Measurements from ENCODE around the gene DPP4.

DPP4 gene

GRCh38 chr2:162069267-162069903 is 4.6 kb downstream of the DPP4 start:
- Mint-ChIP-seq H3K9me3 (no peaks in the 10 kb centered on the region), H3K4me1 (peaks cover 5% of the 10 kb centered on the region), H3K27me3 (ENCODE audit: low read depth, poor library complexity) (peaks cover 42% of the 10 kb centered on the region), H3K27ac (no peak overlapping the region), H3K4me3 (no peak overlapping the region), H3K36me3 (ENCODE audit: low read depth) (no peaks in the 10 kb centered on the region)
- DNase-seq: no peak
- TF ChIP-seq CTCF (IDR thresholded peaks at IDR 0.05): no peak

GRCh38 chr2:162067596-162067995 is 6.4 kb downstream of the DPP4 start:
- H3K27ac Mint-ChIP-seq: no peak overlapping the region
- H3K27me3 Mint-ChIP-seq (ENCODE audit: low read depth, poor library complexity): peaks cover 25% of the 10 kb centered on the region
- no peaks in the 10 kb centered on the region for H3K9me3 Mint-ChIP-seq
- no peak overlapping the region for H3K4me3 Mint-ChIP-seq
- H3K4me1 Mint-ChIP-seq: peaks cover 12% of the 10 kb centered on the region
- DNase-seq: no peak
- no peak for TF ChIP-seq CTCF (IDR thresholded peaks at IDR 0.05)
- H3K36me3 Mint-ChIP-seq (ENCODE audit: low read depth): no peaks in the 10 kb centered on the region

- peaks cover 7% of the 10 kb centered on the region for H3K27me3 Mint-ChIP-seq (ENCODE audit: low read depth, poor library complexity)
- H3K27ac Mint-ChIP-seq: no peak overlapping the region
- H3K9me3 Mint-ChIP-seq: no peaks in the 10 kb centered on the region
- H3K36me3 Mint-ChIP-seq (ENCODE audit: low read depth): no peaks in the 10 kb centered on the region
- no peak for DNase-seq
- no peak for TF ChIP-seq CTCF (IDR thresholded peaks at IDR 0.05)
- no peak overlapping the region for H3K4me3 Mint-ChIP-seq
- H3K4me1 Mint-ChIP-seq: peaks cover 12% of the 10 kb centered on the region
Measured at GRCh38 chr2:162065767-162066166, 8.2 kb downstream of the DPP4 start.

GRCh38 chr2:162063899-162064298 is 10.1 kb downstream of the DPP4 start:
- H3K36me3 Mint-ChIP-seq (ENCODE audit: low read depth): no peaks in the 10 kb centered on the region
- H3K27me3 Mint-ChIP-seq (ENCODE audit: low read depth, poor library complexity): no peaks in the 10 kb centered on the region
- H3K4me3 Mint-ChIP-seq: no peak overlapping the region
- no peak for TF ChIP-seq CTCF (IDR thresholded peaks at IDR 0.05)
- peaks cover 18% of the 10 kb centered on the region for H3K4me1 Mint-ChIP-seq
- H3K9me3 Mint-ChIP-seq: no peaks in the 10 kb centered on the region
- DNase-seq: no peak
- H3K27ac Mint-ChIP-seq: no peak overlapping the region

GRCh38 chr2:162063281-162063680 is 10.7 kb downstream of the DPP4 start:
- no peaks in the 10 kb centered on the region for H3K27me3 Mint-ChIP-seq (ENCODE audit: low read depth, poor library complexity)
- no peak overlapping the region for H3K27ac Mint-ChIP-seq
- no peaks in the 10 kb centered on the region for H3K36me3 Mint-ChIP-seq (ENCODE audit: low read depth)
- no peak for DNase-seq
- peaks cover 20% of the 10 kb centered on the region for H3K4me1 Mint-ChIP-seq
- no peak overlapping the region for H3K4me3 Mint-ChIP-seq
- H3K9me3 Mint-ChIP-seq: no peaks in the 10 kb centered on the region
- no peak for TF ChIP-seq CTCF (IDR thresholded peaks at IDR 0.05)

GRCh38 chr2:162062559-162062958 is 11.5 kb downstream of the DPP4 start:
- Mint-ChIP-seq H3K27ac (no peak overlapping the region), H3K27me3 (ENCODE audit: low read depth, poor library complexity) (no peaks in the 10 kb centered on the region), H3K4me3 (no peak overlapping the region)

More at GRCh38 chr2:162062559-162062958, 11.5 kb downstream of the DPP4 start:
- H3K4me1 Mint-ChIP-seq: peaks cover 20% of the 10 kb centered on the region
- peaks cover 2% of the 10 kb centered on the region for H3K9me3 Mint-ChIP-seq
- no peaks in the 10 kb centered on the region for H3K36me3 Mint-ChIP-seq (ENCODE audit: low read depth)
- TF ChIP-seq CTCF (IDR thresholded peaks at IDR 0.05): no peak
- DNase-seq: no peak
